ENCODE results near the gene GRK5.

Gene GRK5

GRCh38 chr10:119245272-119245671 lies 37.9 kb downstream of the GRK5 start:
- H3K27ac ChIP-seq (ENCODE audit: low read depth, low read length), result no peak overlapping the region
- peaks cover 0 to 20% (median 10%) of the 10 kb centered on the region in 5 donors for H3K4me1 ChIP-seq (ENCODE audit: control insufficient read depth in 5 of 5, insufficient read depth in 5 of 5, low read length in 5 of 5)
- H3K9me3 ChIP-seq (ENCODE audit: control insufficient read depth in 5 of 5, low read length in 5 of 5), result no peaks in the 10 kb centered on the region
- H3K4me3 ChIP-seq (ENCODE audit: low read depth in 1 of 5, low read length in 5 of 5), result no peak overlapping the region
- no peak overlapping the region for H3K9ac ChIP-seq (ENCODE audit: low read length in 5 of 5)
- no peaks in the 10 kb centered on the region for H3K27me3 ChIP-seq (ENCODE audit: control insufficient read depth in 5 of 5, insufficient read depth in 4 of 5, low read length in 5 of 5)
- no peaks in the 10 kb centered on the region for H3K36me3 ChIP-seq (ENCODE audit: control insufficient read depth in 5 of 5, insufficient read depth in 5 of 5, low read length in 5 of 5)

- Histone ChIP-seq H3K9me3 (ENCODE audit: control insufficient read depth in 5 of 5, low read length in 5 of 5) (no peaks in the 10 kb centered on the region), H3K4me1 (ENCODE audit: control insufficient read depth in 5 of 5, insufficient read depth in 5 of 5, low read length in 5 of 5) (peaks cover 3 to 37% (median 22%) of the 10 kb centered on the region in 5 donors), H3K9ac (ENCODE audit: low read length in 5 of 5) (peak overlapping the region in 1 of 5 donors; percentile 56), H3K27me3 (ENCODE audit: control insufficient read depth in 5 of 5, insufficient read depth in 4 of 5, low read length in 5 of 5) (no peaks in the 10 kb centered on the region), H3K36me3 (ENCODE audit: control insufficient read depth in 5 of 5, insufficient read depth in 5 of 5, low read length in 5 of 5) (no peaks in the 10 kb centered on the region), H3K4me3 (ENCODE audit: low read depth in 1 of 5, low read length in 5 of 5) (no peak overlapping the region), H3K27ac (ENCODE audit: low read depth, low read length) (peak overlapping the region; percentile 39)
Observed at GRCh38 chr10:119246862-119247549, 39.6 kb downstream of the GRK5 start.

- no peak overlapping the region for H3K9ac ChIP-seq (ENCODE audit: low read length in 5 of 5)
- peaks cover 4 to 42% (median 27%) of the 10 kb centered on the region in 5 donors for H3K4me1 ChIP-seq (ENCODE audit: control insufficient read depth in 5 of 5, insufficient read depth in 5 of 5, low read length in 5 of 5)
- no peaks in the 10 kb centered on the region for H3K36me3 ChIP-seq (ENCODE audit: control insufficient read depth in 5 of 5, insufficient read depth in 5 of 5, low read length in 5 of 5)
- no peaks in the 10 kb centered on the region for H3K9me3 ChIP-seq (ENCODE audit: control insufficient read depth in 5 of 5, low read length in 5 of 5)
- H3K27ac ChIP-seq (ENCODE audit: low read depth, low read length), result peak overlapping the region; percentile 39
- no peak overlapping the region for H3K4me3 ChIP-seq (ENCODE audit: low read depth in 1 of 5, low read length in 5 of 5)
- H3K27me3 ChIP-seq (ENCODE audit: control insufficient read depth in 5 of 5, insufficient read depth in 4 of 5, low read length in 5 of 5), result no peaks in the 10 kb centered on the region
Observed at GRCh38 chr10:119247550-119247894, 40.2 kb downstream of the GRK5 start.

- H3K27ac ChIP-seq (ENCODE audit: low read depth, low read length), result no peak overlapping the region
Observed at GRCh38 chr10:119248184-119248583, 40.8 kb downstream of the GRK5 start.

GRCh38 chr10:119248681-119249080 lies 41.3 kb downstream of the GRK5 start:
- Histone ChIP-seq H3K27me3 (ENCODE audit: control insufficient read depth in 5 of 5, insufficient read depth in 4 of 5, low read length in 5 of 5) (no peaks in the 10 kb centered on the region), H3K4me3 (ENCODE audit: low read depth in 1 of 5, low read length in 5 of 5) (no peak overlapping the region), H3K4me1 (ENCODE audit: control insufficient read depth in 5 of 5, insufficient read depth in 5 of 5, low read length in 5 of 5) (peaks cover 7 to 52% (median 39%) of the 10 kb centered on the region in 5 donors), H3K9me3 (ENCODE audit: control insufficient read depth in 5 of 5, low read length in 5 of 5) (no peaks in the 10 kb centered on the region), H3K36me3 (ENCODE audit: control insufficient read depth in 5 of 5, insufficient read depth in 5 of 5, low read length in 5 of 5) (no peaks in the 10 kb centered on the region), H3K9ac (ENCODE audit: low read length in 5 of 5) (no peak overlapping the region), H3K27ac (ENCODE audit: low read depth, low read length) (no peak overlapping the region)

More at GRCh38 chr10:119248184-119248583, 40.8 kb downstream of the GRK5 start:
- Histone ChIP-seq H3K4me3 (ENCODE audit: low read depth in 1 of 5, low read length in 5 of 5) (no peak overlapping the region), H3K4me1 (ENCODE audit: control insufficient read depth in 5 of 5, insufficient read depth in 5 of 5, low read length in 5 of 5) (peaks cover 5 to 47% (median 34%) of the 10 kb centered on the region in 5 donors), H3K36me3 (ENCODE audit: control insufficient read depth in 5 of 5, insufficient read depth in 5 of 5, low read length in 5 of 5) (no peaks in the 10 kb centered on the region), H3K9ac (ENCODE audit: low read length in 5 of 5) (no peak overlapping the region), H3K9me3 (ENCODE audit: control insufficient read depth in 5 of 5, low read length in 5 of 5) (no peaks in the 10 kb centered on the region), H3K27me3 (ENCODE audit: control insufficient read depth in 5 of 5, insufficient read depth in 4 of 5, low read length in 5 of 5) (no peaks in the 10 kb centered on the region)

- no peak overlapping the region for H3K4me3 ChIP-seq (ENCODE audit: low read depth in 1 of 5, low read length in 5 of 5)
- H3K36me3 ChIP-seq (ENCODE audit: control insufficient read depth in 5 of 5, insufficient read depth in 5 of 5, low read length in 5 of 5), result no peaks in the 10 kb centered on the region
- peaks cover 10 to 72% (median 54%) of the 10 kb centered on the region in 5 donors for H3K4me1 ChIP-seq (ENCODE audit: control insufficient read depth in 5 of 5, insufficient read depth in 5 of 5, low read length in 5 of 5)
- H3K27ac ChIP-seq (ENCODE audit: low read depth, low read length), result peak overlapping the region; percentile 34
- H3K9ac ChIP-seq (ENCODE audit: low read length in 5 of 5), result no peak overlapping the region
- no peaks in the 10 kb centered on the region for H3K9me3 ChIP-seq (ENCODE audit: control insufficient read depth in 5 of 5, low read length in 5 of 5)
- H3K27me3 ChIP-seq (ENCODE audit: control insufficient read depth in 5 of 5, insufficient read depth in 4 of 5, low read length in 5 of 5), result no peaks in the 10 kb centered on the region
Observed at GRCh38 chr10:119250641-119251314, 43.4 kb downstream of the GRK5 start.

GRCh38 chr10:119251315-119251708 lies 43.9 kb downstream of the GRK5 start:
- H3K4me1 ChIP-seq (ENCODE audit: control insufficient read depth in 5 of 5, insufficient read depth in 5 of 5, low read length in 5 of 5), result peaks cover 10 to 73% (median 54%) of the 10 kb centered on the region in 5 donors
- H3K27ac ChIP-seq (ENCODE audit: low read depth, low read length), result peak overlapping the region; percentile 34
- H3K4me3 ChIP-seq (ENCODE audit: low read depth in 1 of 5, low read length in 5 of 5), result no peak overlapping the region
- H3K36me3 ChIP-seq (ENCODE audit: control insufficient read depth in 5 of 5, insufficient read depth in 5 of 5, low read length in 5 of 5), result no peaks in the 10 kb centered on the region
- H3K9me3 ChIP-seq (ENCODE audit: control insufficient read depth in 5 of 5, low read length in 5 of 5), result no peaks in the 10 kb centered on the region
- no peaks in the 10 kb centered on the region for H3K27me3 ChIP-seq (ENCODE audit: control insufficient read depth in 5 of 5, insufficient read depth in 4 of 5, low read length in 5 of 5)
- no peak overlapping the region for H3K9ac ChIP-seq (ENCODE audit: low read length in 5 of 5)

GRCh38 chr10:119252051-119252465 lies 44.7 kb downstream of the GRK5 start:
- H3K4me1 ChIP-seq (ENCODE audit: control insufficient read depth in 5 of 5, insufficient read depth in 5 of 5, low read length in 5 of 5), result peaks cover 10 to 68% (median 49%) of the 10 kb centered on the region in 5 donors
- no peaks in the 10 kb centered on the region for H3K27me3 ChIP-seq (ENCODE audit: control insufficient read depth in 5 of 5, insufficient read depth in 4 of 5, low read length in 5 of 5)
- no peak overlapping the region for H3K9ac ChIP-seq (ENCODE audit: low read length in 5 of 5)
- no peaks in the 10 kb centered on the region for H3K9me3 ChIP-seq (ENCODE audit: control insufficient read depth in 5 of 5, low read length in 5 of 5)
- no peaks in the 10 kb centered on the region for H3K36me3 ChIP-seq (ENCODE audit: control insufficient read depth in 5 of 5, insufficient read depth in 5 of 5, low read length in 5 of 5)
- H3K27ac ChIP-seq (ENCODE audit: low read depth, low read length), result peak overlapping the region; percentile 86
- H3K4me3 ChIP-seq (ENCODE audit: low read depth in 1 of 5, low read length in 5 of 5), result no peak overlapping the region

GRCh38 chr10:119252470-119253151 lies 45.2 kb downstream of the GRK5 start:
- Histone ChIP-seq H3K4me1 (ENCODE audit: control insufficient read depth in 5 of 5, insufficient read depth in 5 of 5, low read length in 5 of 5) (peaks cover 10 to 62% (median 46%) of the 10 kb centered on the region in 5 donors), H3K9me3 (ENCODE audit: control insufficient read depth in 5 of 5, low read length in 5 of 5) (no peaks in the 10 kb centered on the region), H3K9ac (ENCODE audit: low read length in 5 of 5) (peak overlapping the region in 1 of 5 donors; percentile 31), H3K36me3 (ENCODE audit: control insufficient read depth in 5 of 5, insufficient read depth in 5 of 5, low read length in 5 of 5) (no peaks in the 10 kb centered on the region), H3K27me3 (ENCODE audit: control insufficient read depth in 5 of 5, insufficient read depth in 4 of 5, low read length in 5 of 5) (no peaks in the 10 kb centered on the region), H3K27ac (ENCODE audit: low read depth, low read length) (peak overlapping the region; percentile 86), H3K4me3 (ENCODE audit: low read depth in 1 of 5, low read length in 5 of 5) (no peak overlapping the region)
